Spinal cord (tissue), 4 donors: ENCODE results near the gene ADAMTS10. TPM values are rescaled to one million over a fixed set of nuclear protein-coding genes. Genes with fewer than 3 reads are reported as not detected.

Experiments
- polyA plus RNA-seq, 2 donors: library from polyadenylated mRNA; unstranded; fragments of 120-200 nt; gene quantifications; one replicate each; pipeline ENCODE4 v1.2.1, GENCODE V29; 2013; ENCODE audit not compliant: insufficient read length in 2 of 2
- total RNA-seq, 2 donors: library from RNA; depleted of rRNA in 1 of 2; stranded (reverse); fragments of 120-200 nt in 1 of 2; fragments of >200 nt in 1 of 2; gene quantifications; one replicate each; pipeline versions ENCODE4 v1.2.3 to v1.2.4, GENCODE V29; 2013 to 2014

Gene ADAMTS10
- total and polyA plus RNA-seq, 4 donors = 32.2 to 115 (median 83.5) TPM

Other genes with a start within 250 kb of the ADAMTS10 start
- 1 to 10 TPM; 2.1 to 3.6 TPM for gene ANGPTL4, start 246.6 kb downstream of the ADAMTS10 start, total RNA-seq
- 10 to 100 TPM in 1 of 2 donors, 1 to 10 TPM in 1; 8.9 to 11.8 TPM for gene ANGPTL4, start 246.6 kb downstream of the ADAMTS10 start, polyA plus RNA-seq
- 100 to 1,000 TPM in 1 of 2 donors, 10 to 100 TPM in 1; 34.1 to 172 TPM for gene RAB11B, start 220.4 kb downstream of the ADAMTS10 start, total RNA-seq
- gene RAB11B, start 220.4 kb downstream of the ADAMTS10 start, polyA plus RNA-seq = 100 to 1,000 TPM; 307 to 318 TPM
- 10 to 100 TPM; 44.1 to 54.2 TPM for gene MARCHF2, start 197.4 kb downstream of the ADAMTS10 start, total RNA-seq
- gene MARCHF2, start 197.4 kb downstream of the ADAMTS10 start, polyA plus RNA-seq = 10 to 100 TPM; 60.7 to 61.7 TPM
- 10 to 100 TPM; 54.8 to 69.2 TPM for gene HNRNPM, start 165.7 kb downstream of the ADAMTS10 start, total RNA-seq
- gene HNRNPM, start 165.7 kb downstream of the ADAMTS10 start, polyA plus RNA-seq = 100 to 1,000 TPM; 230 to 258 TPM
- 1 to 10 TPM in 1 of 2 donors, under 1 TPM in 1; 0.94 to 1.6 TPM for gene PRAM1, start 108.1 kb downstream of the ADAMTS10 start, total RNA-seq
- gene PRAM1, start 108.1 kb downstream of the ADAMTS10 start, polyA plus RNA-seq = 1 to 10 TPM; 3.5 to 4.0 TPM
- 1 to 10 TPM; 5.4 to 5.6 TPM for gene ZNF414, start 96.5 kb downstream of the ADAMTS10 start, total RNA-seq
- gene ZNF414, start 96.5 kb downstream of the ADAMTS10 start, polyA plus RNA-seq = 10 to 100 TPM; 36.7 to 51.0 TPM
- 10 to 100 TPM in 1 of 2 donors, 1 to 10 TPM in 1; 4.5 to 12.9 TPM for gene MYO1F, start 33.3 kb downstream of the ADAMTS10 start, total RNA-seq
- 10 to 100 TPM; 10.2 to 19.3 TPM for gene MYO1F, start 33.3 kb downstream of the ADAMTS10 start, polyA plus RNA-seq
- not detected for gene NFILZ, start 19.9 kb upstream of the ADAMTS10 start, total RNA-seq
- not detected for gene NFILZ, start 19.9 kb upstream of the ADAMTS10 start, polyA plus RNA-seq
- not detected for gene ACTL9, start 88.1 kb upstream of the ADAMTS10 start, total RNA-seq
- not detected for gene ACTL9, start 88.1 kb upstream of the ADAMTS10 start, polyA plus RNA-seq
- not detected for gene OR2Z1, start 110.9 kb upstream of the ADAMTS10 start, total RNA-seq
- gene OR2Z1, start 110.9 kb upstream of the ADAMTS10 start, polyA plus RNA-seq = not detected
- gene ZNF558, start 221.6 kb upstream of the ADAMTS10 start, total RNA-seq = 10 to 100 TPM; 25.1 to 38.2 TPM
- 10 to 100 TPM; 26.8 to 31.7 TPM for gene ZNF558, start 221.6 kb upstream of the ADAMTS10 start, polyA plus RNA-seq
- not detected for gene MBD3L1, start 221.7 kb upstream of the ADAMTS10 start, total RNA-seq
- gene MBD3L1, start 221.7 kb upstream of the ADAMTS10 start, polyA plus RNA-seq = not detected